GM12878 (cell line): Measurements from ENCODE around the gene CCDC178. TPM values are rescaled to one million over a fixed set of nuclear protein-coding genes. Genes with fewer than 3 reads are reported as not detected.

Experiments
- ATAC-seq: fragments of 200-7000 bp; cut with Tn5 transposase; 3 replicates; pipeline ENCODE4 v1.9.1; 2020; ENCODE audit warnings: mild to moderate bottlenecking, moderate library complexity
- BruUV-seq: library from RNA; stranded (reverse); fragments of 400-500 nt; replicated peaks from 2 replicates; lab custom pipeline; 2021; lab: Mats Ljungman, UMichigan
- CTCF ChIA-PET: fragments of 300-600 bp; sonication (Branson Sonifier 250); formaldehyde crosslinking; extraction: SDS; loops from one replicate; lab custom pipeline; 2021; ENCODE audit warnings: inconsistent platforms; lab: Yijun Ruan, JAX
- POLR2A ChIA-PET: fragments of 350-600 bp; formaldehyde crosslinking; extraction: SDS; loops from one replicate; lab custom pipeline; 2021; ENCODE audit warnings: inconsistent platforms; lab: Charles Lee
- RAD21 ChIA-PET: fragments of 300-600 bp; sonication (Branson Sonifier 250); formaldehyde crosslinking; loops from one replicate; lab custom pipeline; 2023; ENCODE audit warnings: antibody characterized with exemption; ENCODE audit not compliant: unreplicated experiment; lab: Charles Lee
- SMC1A ChIA-PET: fragments of 300-600 bp; sonication (Branson Sonifier 250); formaldehyde crosslinking; loops from one replicate; lab custom pipeline; 2023; ENCODE audit not compliant: unreplicated experiment, uncharacterized antibody; lab: Charles Lee
- DNase-seq: peaks from one replicate; pipeline ENCODE4 v3.0.0-alpha.2; 2011; ENCODE audit warnings: low read depth, low spot score
- FAIRE-seq: peaks from 3 replicates; lab custom pipeline; 2011; peaks lifted over from hg19 to GRCh38; lab: Jason Lieb, UNC
- H2AFZ ChIP-seq: 2 replicates; pipeline ENCODE4 v1.6.0; 2011; ENCODE audit warnings: low read depth, low read length, control low read depth; ENCODE audit not compliant: control insufficient read depth
- H3K27ac ChIP-seq: 2 replicates; pipeline ENCODE4 v1.5.1; 2011; ENCODE audit warnings: control low read depth; ENCODE audit not compliant: control insufficient read depth, insufficient read depth
- H3K27me3 ChIP-seq, 2 experiments: replicated peaks in 1 of 2; 2 replicates each; pipeline versions ENCODE4 v1.6.0 to v1.6.1; 2011; ENCODE audit warnings: low read length in 1 of 2; ENCODE audit not compliant: control insufficient read depth in 2 of 2, insufficient read depth in 2 of 2
- H3K36me3 ChIP-seq, 2 experiments: 2 replicates each; pipeline ENCODE4 v1.5.1; 2011; ENCODE audit warnings: low read length in 1 of 2; ENCODE audit not compliant: control insufficient read depth in 2 of 2, insufficient read depth in 2 of 2
- H3K4me1 ChIP-seq: 2 replicates; pipeline ENCODE4 v1.6.1; 2011; ENCODE audit warnings: mild to moderate bottlenecking, low read length, moderate library complexity, mixed read lengths; ENCODE audit not compliant: control insufficient read depth, insufficient read depth
- H3K4me2 ChIP-seq: 2 replicates; pipeline ENCODE4 v1.6.0; 2011; ENCODE audit warnings: control low read depth; ENCODE audit not compliant: control insufficient read depth, insufficient read depth
- H3K4me3 ChIP-seq: fragments of 200-600 bp; sonication (generic); 2 replicates; pipeline ENCODE4 v1.5.1; 2016
- H3K79me2 ChIP-seq: 2 replicates; pipeline ENCODE4 v1.6.0; 2011; ENCODE audit warnings: low read length; ENCODE audit not compliant: control insufficient read depth, insufficient read depth
- H3K9ac ChIP-seq: 2 replicates; pipeline ENCODE4 v1.8.0; 2011; ENCODE audit warnings: low read length, control low read depth, mixed read lengths; ENCODE audit not compliant: control insufficient read depth, insufficient read depth
- H3K9me3 ChIP-seq: replicated peaks from 3 replicates; pipeline ENCODE4 v1.5.1; 2011; ENCODE audit warnings: mild to moderate bottlenecking, low read length; ENCODE audit not compliant: control insufficient read depth, insufficient read depth
- H4K20me1 ChIP-seq: 2 replicates; pipeline ENCODE4 v1.6.0; 2011; ENCODE audit not compliant: control insufficient read depth, insufficient read depth
- BHLHE40 ChIP-seq, 2 experiments: fragments of 450-650 bp in 1 of 2; IDR thresholded peaks; 2 replicates each; pipeline ENCODE4 v1.6.1; 2011 to 2017; ENCODE audit warnings: low read depth in 2 of 2, borderline replicate concordance in 1 of 2, improper control_type of control experiment in 1 of 2, low read length in 1 of 2, mild to moderate bottlenecking in 1 of 2
- HDGF ChIP-seq: fragments of 450-650 bp; IDR thresholded peaks from 2 replicates; pipeline ENCODE4 v1.6.1; 2016; ENCODE audit warnings: antibody characterized with exemption
- LARP7 ChIP-seq: fragments of 450-650 bp; IDR thresholded peaks from 2 replicates; pipeline ENCODE4 v1.6.1; 2017; ENCODE audit warnings: mild to moderate bottlenecking
- NR2C1 ChIP-seq: fragments of 450-650 bp; IDR thresholded peaks from 2 replicates; pipeline ENCODE4 v1.6.1; 2017; ENCODE audit warnings: antibody characterized with exemption, mild to moderate bottlenecking, moderate library complexity
- POLR2A ChIP-seq: IDR thresholded peaks from 2 replicates; pipeline ENCODE4 v1.6.1; 2011; ENCODE audit warnings: low read depth, mild to moderate bottlenecking, low read length
- WGBS: methylation state at CpG from one replicate; pipeline ENCODE4 v1.1.6; 2016; ENCODE audit warnings: low lambda C conversion rate; ENCODE audit not compliant: insufficient replicate concordance, insufficient coverage; ENCODE audit errors: missing lambda C conversion rate; 5-methylcytosine and 5-hydroxymethylcytosine counted together
- in situ Hi-C: fragments of 300-500 bp; cut with MboI; formaldehyde crosslinking; loops from 9 replicates; pipeline ENCODE4 v1.14.3; 2018; ENCODE audit warnings: mixed read lengths
- intact Hi-C: fragments of 100-400 bp; cut with micrococcal nuclease; formaldehyde crosslinking; loops from one replicate; pipeline ENCODE4 v1.14.2; 2022; ENCODE audit not compliant: unreplicated experiment
- polyA plus RNA-seq, 11 experiments: library from polyadenylated mRNA; depleted of rRNA in 4 of 11; unstranded in 6 of 11; stranded (reverse) in 5 of 11; fragments of >200 nt; fragmentation: Nextera tagmentation in 4 of 11; fragmentation: Illumina TruSeq in 1 of 11; extraction: Ambion mirVana in 4 of 11; extraction: Trizol in 1 of 11; gene quantifications; 1 replicate in 1 of 11; 2 replicates in 10 of 11; pipeline versions ENCODE4 v1.2.1 to v1.2.3, GENCODE V29; 2011 to 2016; ENCODE audit warnings: inconsistent platforms in 2 of 11, missing spikeins in 2 of 11, low read depth in 1 of 11
- total RNA-seq, 4 experiments: library from RNA; depleted of rRNA in 3 of 4; stranded (reverse); fragments of >200 nt in 3 of 4; fragmentation: Illumina TruSeq in 1 of 4; extraction: Trizol in 1 of 4; gene quantifications; 2 replicates each; pipeline versions ENCODE4 v1.2.1 to v1.2.3, GENCODE V29; 2013 to 2021
- TF ChIP-seq, protein P1 (sequence below): IDR thresholded peaks from 2 replicates; pipeline ENCODE4 v1.6.1; 2011; ENCODE audit warnings: borderline replicate concordance, low read depth, mild to moderate bottlenecking, moderate library complexity, low read length; ENCODE audit not compliant: insufficient read depth, poor library complexity, severe bottlenecking
- TF ChIP-seq, protein P2 (sequence below): fragments of 450-650 bp; formaldehyde crosslinking; IDR thresholded peaks from 2 replicates; pipeline ENCODE4 v1.5.0; 2022; ENCODE audit warnings: mild to moderate bottlenecking, missing genetic modification characterization
- TF ChIP-seq, protein P3 (sequence below): fragments of 450-650 bp; IDR thresholded peaks from 2 replicates; pipeline ENCODE4 v1.6.1; 2017; ENCODE audit warnings: low read depth, mild to moderate bottlenecking, moderate library complexity
- TF ChIP-seq, protein P4 (sequence below): fragments of 450-650 bp; IDR thresholded peaks from 2 replicates; pipeline ENCODE4 v1.6.1; 2016; ENCODE audit warnings: mild to moderate bottlenecking

Gene CCDC178
- total and polyA plus RNA-seq, 10 of the 15 experiments (the other 5 are each of a cell fraction or from before 2014, with no cell fraction given) = 0.04 TPM; not detected in 9

DNA sequence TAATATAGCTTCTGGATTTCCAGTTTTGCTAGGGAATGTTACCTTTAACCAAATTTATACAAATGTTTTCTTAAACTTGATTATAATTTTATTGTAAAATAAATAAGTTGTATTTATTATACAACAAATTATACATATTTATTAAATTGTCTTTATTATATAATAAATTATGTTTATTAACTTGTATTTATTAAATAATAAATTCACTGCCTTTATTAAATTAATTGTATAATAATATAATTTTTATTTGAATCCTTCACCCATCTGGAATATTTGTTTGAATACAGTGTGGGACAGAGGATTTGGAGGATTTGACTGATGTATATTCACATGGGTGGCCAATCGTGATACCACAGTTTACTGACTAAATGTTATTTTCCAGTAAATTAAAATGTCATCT lies 43.4 kb upstream of the CCDC178 start:
- in situ Hi-C loops = no loop called here
- SMC1A ChIA-PET = no interaction called here

DNA sequence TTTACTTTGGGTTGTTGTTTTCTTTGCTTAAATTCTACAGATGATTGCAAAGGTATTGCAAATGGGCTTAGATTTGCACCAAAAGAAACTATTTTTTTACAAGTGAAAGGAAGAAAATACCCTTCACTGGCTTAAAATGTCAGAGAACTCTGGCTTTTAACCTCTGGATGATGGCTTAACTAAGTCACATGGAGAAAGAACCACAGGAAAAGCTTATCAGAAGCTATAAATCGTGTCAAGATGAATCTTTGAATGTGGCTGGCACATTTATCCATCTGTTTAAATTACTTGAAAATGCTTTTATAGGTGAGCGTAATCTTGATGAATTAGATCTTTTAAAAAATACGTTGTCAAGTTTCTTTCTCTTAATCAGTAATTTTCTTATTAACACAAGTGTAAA lies 32.0 kb upstream of the CCDC178 start:
- intact Hi-C loops (no loop called here), in situ Hi-C loops (no loop called here)
- H3K79me2 ChIP-seq = no peaks in the 10 kb centered on the region
- WGBS = 25% methylated on average over 3 of the region's 3 CpGs
- H2AFZ ChIP-seq = no peak overlapping the region
- no peaks in the 10 kb centered on the region for H3K36me3 ChIP-seq
- ChIA-PET RAD21 (interaction anchor here (0.7 kb wide), 1 partner anchor 1317 kb away, joined by 3 read pairs; no protein-coding TSS in a partner anchor), POLR2A (no interaction called here), CTCF (no interaction called here), SMC1A (no interaction called here)
- BruUV-seq = no TSS peak
- no peaks in the 10 kb centered on the region for H3K9me3 ChIP-seq
- no peak overlapping the region for H3K9ac ChIP-seq
- no peak for ATAC-seq
- FAIRE-seq = no peak
- no peaks in the 10 kb centered on the region for H4K20me1 ChIP-seq
- H3K4me3 ChIP-seq = no peak overlapping the region
- H3K27ac ChIP-seq = no peak overlapping the region
- no peaks in the 10 kb centered on the region for H3K27me3 ChIP-seq
- DNase-seq = no peak
- H3K4me1 ChIP-seq = no peaks in the 10 kb centered on the region
- H3K4me2 ChIP-seq = no peak overlapping the region
- TF ChIP-seq, protein P1, sequence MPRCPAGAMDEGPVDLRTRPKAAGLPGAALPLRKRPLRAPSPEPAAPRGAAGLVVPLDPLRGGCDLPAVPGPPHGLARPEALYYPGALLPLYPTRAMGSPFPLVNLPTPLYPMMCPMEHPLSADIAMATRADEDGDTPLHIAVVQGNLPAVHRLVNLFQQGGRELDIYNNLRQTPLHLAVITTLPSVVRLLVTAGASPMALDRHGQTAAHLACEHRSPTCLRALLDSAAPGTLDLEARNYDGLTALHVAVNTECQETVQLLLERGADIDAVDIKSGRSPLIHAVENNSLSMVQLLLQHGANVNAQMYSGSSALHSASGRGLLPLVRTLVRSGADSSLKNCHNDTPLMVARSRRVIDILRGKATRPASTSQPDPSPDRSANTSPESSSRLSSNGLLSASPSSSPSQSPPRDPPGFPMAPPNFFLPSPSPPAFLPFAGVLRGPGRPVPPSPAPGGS = no peak
- TF ChIP-seq POLR2A = no peak
- TF ChIP-seq, protein P2, sequence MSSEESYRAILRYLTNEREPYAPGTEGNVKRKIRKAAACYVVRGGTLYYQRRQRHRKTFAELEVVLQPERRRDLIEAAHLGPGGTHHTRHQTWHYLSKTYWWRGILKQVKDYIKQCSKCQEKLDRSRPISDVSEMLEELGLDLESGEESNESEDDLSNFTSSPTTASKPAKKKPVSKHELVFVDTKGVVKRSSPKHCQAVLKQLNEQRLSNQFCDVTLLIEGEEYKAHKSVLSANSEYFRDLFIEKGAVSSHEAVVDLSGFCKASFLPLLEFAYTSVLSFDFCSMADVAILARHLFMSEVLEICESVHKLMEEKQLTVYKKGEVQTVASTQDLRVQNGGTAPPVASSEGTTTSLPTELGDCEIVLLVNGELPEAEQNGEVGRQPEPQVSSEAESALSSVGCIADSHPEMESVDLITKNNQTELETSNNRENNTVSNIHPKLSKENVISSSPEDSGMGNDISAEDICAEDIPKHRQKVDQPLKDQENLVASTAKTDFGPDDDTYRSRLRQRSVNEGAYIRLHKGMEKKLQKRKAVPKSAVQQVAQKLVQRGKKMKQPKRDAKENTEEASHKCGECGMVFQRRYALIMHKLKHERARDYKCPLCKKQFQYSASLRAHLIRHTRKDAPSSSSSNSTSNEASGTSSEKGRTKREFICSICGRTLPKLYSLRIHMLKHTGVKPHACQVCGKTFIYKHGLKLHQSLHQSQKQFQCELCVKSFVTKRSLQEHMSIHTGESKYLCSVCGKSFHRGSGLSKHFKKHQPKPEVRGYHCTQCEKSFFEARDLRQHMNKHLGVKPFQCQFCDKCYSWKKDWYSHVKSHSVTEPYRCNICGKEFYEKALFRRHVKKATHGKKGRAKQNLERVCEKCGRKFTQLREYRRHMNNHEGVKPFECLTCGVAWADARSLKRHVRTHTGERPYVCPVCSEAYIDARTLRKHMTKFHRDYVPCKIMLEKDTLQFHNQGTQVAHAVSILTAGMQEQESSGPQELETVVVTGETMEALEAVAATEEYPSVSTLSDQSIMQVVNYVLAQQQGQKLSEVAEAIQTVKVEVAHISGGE (CRISPR knock-in tag) = no peak
- no peak for TF ChIP-seq HDGF
- TF ChIP-seq, protein P3, sequence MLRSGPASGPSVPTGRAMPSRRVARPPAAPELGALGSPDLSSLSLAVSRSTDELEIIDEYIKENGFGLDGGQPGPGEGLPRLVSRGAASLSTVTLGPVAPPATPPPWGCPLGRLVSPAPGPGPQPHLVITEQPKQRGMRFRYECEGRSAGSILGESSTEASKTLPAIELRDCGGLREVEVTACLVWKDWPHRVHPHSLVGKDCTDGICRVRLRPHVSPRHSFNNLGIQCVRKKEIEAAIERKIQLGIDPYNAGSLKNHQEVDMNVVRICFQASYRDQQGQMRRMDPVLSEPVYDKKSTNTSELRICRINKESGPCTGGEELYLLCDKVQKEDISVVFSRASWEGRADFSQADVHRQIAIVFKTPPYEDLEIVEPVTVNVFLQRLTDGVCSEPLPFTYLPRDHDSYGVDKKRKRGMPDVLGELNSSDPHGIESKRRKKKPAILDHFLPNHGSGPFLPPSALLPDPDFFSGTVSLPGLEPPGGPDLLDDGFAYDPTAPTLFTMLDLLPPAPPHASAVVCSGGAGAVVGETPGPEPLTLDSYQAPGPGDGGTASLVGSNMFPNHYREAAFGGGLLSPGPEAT = no peak
- TF ChIP-seq, protein P4, sequence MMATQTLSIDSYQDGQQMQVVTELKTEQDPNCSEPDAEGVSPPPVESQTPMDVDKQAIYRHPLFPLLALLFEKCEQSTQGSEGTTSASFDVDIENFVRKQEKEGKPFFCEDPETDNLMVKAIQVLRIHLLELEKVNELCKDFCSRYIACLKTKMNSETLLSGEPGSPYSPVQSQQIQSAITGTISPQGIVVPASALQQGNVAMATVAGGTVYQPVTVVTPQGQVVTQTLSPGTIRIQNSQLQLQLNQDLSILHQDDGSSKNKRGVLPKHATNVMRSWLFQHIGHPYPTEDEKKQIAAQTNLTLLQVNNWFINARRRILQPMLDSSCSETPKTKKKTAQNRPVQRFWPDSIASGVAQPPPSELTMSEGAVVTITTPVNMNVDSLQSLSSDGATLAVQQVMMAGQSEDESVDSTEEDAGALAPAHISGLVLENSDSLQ = no peak

More for the DNA sequence above, 43.4 kb upstream of the CCDC178 start:
- ChIA-PET RAD21 (no interaction called here), CTCF (no interaction called here)
- no peak overlapping the region for H2AFZ ChIP-seq
- no peak overlapping the region for H3K4me3 ChIP-seq
- no peaks in the 10 kb centered on the region for H4K20me1 ChIP-seq
- no peaks in the 10 kb centered on the region for H3K79me2 ChIP-seq
- no TSS peak for BruUV-seq
- H3K9ac ChIP-seq = no peak overlapping the region
- no peak overlapping the region for H3K4me2 ChIP-seq
- FAIRE-seq (no peak), ATAC-seq (no peak)
- WGBS = 27% methylated on average over 1 of the region's 1 CpG
- H3K4me1 ChIP-seq = no peaks in the 10 kb centered on the region
- intact Hi-C loops = no loop called here
- H3K36me3 ChIP-seq = no peaks in the 10 kb centered on the region
- H3K27ac ChIP-seq = no peak overlapping the region
- no peak for TF ChIP-seq NR2C1
- TF ChIP-seq BHLHE40 (IDR thresholded peaks at IDR 0.05; ENCODE audit: borderline replicate concordance in 1 of 2, low read depth in 2 of 2, low read length in 1 of 2) = no peak
- no peak for TF ChIP-seq LARP7
- TF ChIP-seq, all 136 proteins: peak for 0
- no peaks in the 10 kb centered on the region for H3K27me3 ChIP-seq
- POLR2A ChIA-PET = interaction anchor here (0.6 kb wide), 1 partner anchor 119 kb away, joined by 5 read pairs; no protein-coding TSS in a partner anchor
- no peak for DNase-seq
- no peaks in the 10 kb centered on the region for H3K9me3 ChIP-seq
